C4-2B (cell line): ENCODE results near the gene KLC1.

ENCODE experiments used
- ZFX ChIP-seq: fragments of 450-650 bp; IDR thresholded peaks from 2 replicates; pipeline ENCODE4 v1.6.1; 2017
- TF ChIP-seq, protein P1 (sequence below): fragments of 450-650 bp; conservative IDR thresholded peaks from 2 replicates; pipeline ENCODE4 v1.5.1; 2017; ENCODE audit warnings: mild to moderate bottlenecking

DNA sequence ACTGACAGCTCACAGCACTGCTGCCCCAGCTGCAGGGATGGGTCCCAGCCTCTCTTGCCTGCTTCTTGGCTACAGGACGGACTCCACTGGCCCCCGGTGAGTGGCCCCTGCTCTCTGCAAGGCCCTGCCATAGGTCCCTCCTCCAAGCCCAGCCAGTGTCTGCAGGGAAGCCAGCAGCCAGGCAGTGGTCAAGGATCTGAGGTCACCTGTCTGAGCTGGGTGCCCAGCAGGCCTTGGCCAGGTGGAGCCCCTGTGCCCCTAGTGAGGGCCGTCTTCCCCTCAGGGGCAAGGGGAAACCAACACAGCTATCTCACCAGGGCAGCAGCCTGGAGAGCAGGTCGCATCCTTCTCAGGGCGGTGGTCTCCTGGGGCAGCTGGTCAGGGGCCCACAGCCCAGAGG, 73.1 kb downstream of the KLC1 start:
- TF ChIP-seq, protein P1, sequence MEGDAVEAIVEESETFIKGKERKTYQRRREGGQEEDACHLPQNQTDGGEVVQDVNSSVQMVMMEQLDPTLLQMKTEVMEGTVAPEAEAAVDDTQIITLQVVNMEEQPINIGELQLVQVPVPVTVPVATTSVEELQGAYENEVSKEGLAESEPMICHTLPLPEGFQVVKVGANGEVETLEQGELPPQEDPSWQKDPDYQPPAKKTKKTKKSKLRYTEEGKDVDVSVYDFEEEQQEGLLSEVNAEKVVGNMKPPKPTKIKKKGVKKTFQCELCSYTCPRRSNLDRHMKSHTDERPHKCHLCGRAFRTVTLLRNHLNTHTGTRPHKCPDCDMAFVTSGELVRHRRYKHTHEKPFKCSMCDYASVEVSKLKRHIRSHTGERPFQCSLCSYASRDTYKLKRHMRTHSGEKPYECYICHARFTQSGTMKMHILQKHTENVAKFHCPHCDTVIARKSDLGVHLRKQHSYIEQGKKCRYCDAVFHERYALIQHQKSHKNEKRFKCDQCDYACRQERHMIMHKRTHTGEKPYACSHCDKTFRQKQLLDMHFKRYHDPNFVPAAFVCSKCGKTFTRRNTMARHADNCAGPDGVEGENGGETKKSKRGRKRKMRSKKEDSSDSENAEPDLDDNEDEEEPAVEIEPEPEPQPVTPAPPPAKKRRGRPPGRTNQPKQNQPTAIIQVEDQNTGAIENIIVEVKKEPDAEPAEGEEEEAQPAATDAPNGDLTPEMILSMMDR, result no peak
- TF ChIP-seq ZFX, result no peak
